Endothelial cell of umbilical vein (primary cell): ENCODE measurements around the gene SFTPD.

Experiments used
- POLR2A ChIP-seq: IDR thresholded peaks from 2 replicates; pipeline ENCODE4 v1.6.1; 2012; ENCODE audit warnings: low read depth, mild to moderate bottlenecking, control low read depth, low read length
- POLR2AphosphoS5 ChIP-seq: IDR thresholded peaks from 2 replicates; pipeline ENCODE4 v1.6.1; 2012; ENCODE audit warnings: low read depth, mild to moderate bottlenecking, control low read depth, low read length, moderate library complexity; ENCODE audit not compliant: insufficient read depth
- TF ChIP-seq, protein P1 (sequence below), 2 donors: IDR thresholded peaks; 1 replicate in 1 of 2; 2 replicates in 1 of 2; pipeline ENCODE4 v1.5.1; 2011; ENCODE audit warnings: low read length in 2 of 2, mild to moderate bottlenecking in 2 of 2, moderate library complexity in 2 of 2, control low read depth in 1 of 2, inconsistent platforms in 1 of 2, low read depth in 1 of 2; ENCODE audit not compliant: insufficient read depth in 1 of 2; ENCODE audit errors: extremely low read depth in 1 of 2
- TF ChIP-seq, protein P2 (sequence below): IDR thresholded peaks from 2 replicates; pipeline ENCODE4 v1.6.1; 2011; ENCODE audit not compliant: insufficient read depth, insufficient read length

DNA sequence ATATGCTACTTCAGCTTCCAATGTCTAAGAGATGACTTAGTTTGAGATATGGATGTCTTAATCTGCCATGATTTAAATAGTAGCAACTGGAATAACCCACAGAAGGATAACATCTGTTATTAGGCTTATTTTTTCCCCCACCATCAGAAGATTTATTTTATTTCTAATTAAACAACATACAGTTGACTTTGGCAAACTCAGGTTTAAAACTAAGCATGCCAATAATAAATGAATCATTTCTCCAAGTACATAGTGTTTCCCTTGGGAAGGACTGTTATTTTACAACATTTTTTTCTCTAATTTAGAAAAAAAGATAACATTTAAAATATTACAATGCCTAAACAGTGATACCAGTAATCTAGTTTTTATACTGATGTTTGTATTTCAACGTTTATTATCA, 58.4 kb downstream of the SFTPD start:
- TF ChIP-seq, protein P1, sequence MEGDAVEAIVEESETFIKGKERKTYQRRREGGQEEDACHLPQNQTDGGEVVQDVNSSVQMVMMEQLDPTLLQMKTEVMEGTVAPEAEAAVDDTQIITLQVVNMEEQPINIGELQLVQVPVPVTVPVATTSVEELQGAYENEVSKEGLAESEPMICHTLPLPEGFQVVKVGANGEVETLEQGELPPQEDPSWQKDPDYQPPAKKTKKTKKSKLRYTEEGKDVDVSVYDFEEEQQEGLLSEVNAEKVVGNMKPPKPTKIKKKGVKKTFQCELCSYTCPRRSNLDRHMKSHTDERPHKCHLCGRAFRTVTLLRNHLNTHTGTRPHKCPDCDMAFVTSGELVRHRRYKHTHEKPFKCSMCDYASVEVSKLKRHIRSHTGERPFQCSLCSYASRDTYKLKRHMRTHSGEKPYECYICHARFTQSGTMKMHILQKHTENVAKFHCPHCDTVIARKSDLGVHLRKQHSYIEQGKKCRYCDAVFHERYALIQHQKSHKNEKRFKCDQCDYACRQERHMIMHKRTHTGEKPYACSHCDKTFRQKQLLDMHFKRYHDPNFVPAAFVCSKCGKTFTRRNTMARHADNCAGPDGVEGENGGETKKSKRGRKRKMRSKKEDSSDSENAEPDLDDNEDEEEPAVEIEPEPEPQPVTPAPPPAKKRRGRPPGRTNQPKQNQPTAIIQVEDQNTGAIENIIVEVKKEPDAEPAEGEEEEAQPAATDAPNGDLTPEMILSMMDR (IDR thresholded peaks at IDR 0.05; ENCODE audit: extremely low read depth in 1 of 2, insufficient read depth in 1 of 2, low read depth in 1 of 2, low read length in 2 of 2) = no peak
- TF ChIP-seq POLR2AphosphoS5 = no peak
- TF ChIP-seq POLR2A = no peak
- TF ChIP-seq, protein P2, sequence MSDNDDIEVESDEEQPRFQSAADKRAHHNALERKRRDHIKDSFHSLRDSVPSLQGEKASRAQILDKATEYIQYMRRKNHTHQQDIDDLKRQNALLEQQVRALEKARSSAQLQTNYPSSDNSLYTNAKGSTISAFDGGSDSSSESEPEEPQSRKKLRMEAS = no peak
